ENCODE measurements around the gene BMP5. TPM values are rescaled to one million over a fixed set of nuclear protein-coding genes. Genes with fewer than 3 reads are reported as not detected.

The BMP5 gene
- total RNA-seq (2013) = 0.10 TPM
- polyA plus RNA-seq (not detected), polyA minus RNA-seq (not detected in 2 replicates), total RNA-seq (0 to 0.69 (median 0) reads per million in 11 experiments)

DNA sequence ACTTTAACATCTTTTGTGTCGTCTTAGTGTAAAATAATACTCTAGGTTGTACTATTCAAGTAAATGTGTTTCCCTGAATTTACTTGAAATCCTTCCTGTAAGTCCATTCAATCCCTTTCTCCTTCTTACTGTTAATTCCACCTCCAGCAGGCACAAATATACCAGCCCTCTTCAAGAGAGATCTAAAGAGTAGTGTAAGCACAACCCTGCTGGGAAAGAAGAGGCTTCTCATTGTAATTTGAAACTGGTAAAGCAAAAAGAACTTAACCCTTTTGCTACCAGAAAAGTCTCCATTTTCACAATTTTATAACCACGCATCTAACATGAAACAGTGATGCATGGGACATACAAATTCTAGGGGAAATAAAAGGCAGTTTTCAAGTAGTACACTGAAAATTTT lies at the start of gene BMP5:
Gene BMP5 (minus strand): TSS at position 191 of the 400 bp plus-strand sequence. CDS start 725 bp downstream, outside the sequence.
- no peak for DNase-seq
- no CpG with 5 or more reads among the region's 2 CpGs for WGBS (ENCODE audit: insufficient coverage)
- Mint-ChIP-seq H3K4me1 (no peaks in the 10 kb centered on the region), H3K36me3 (no peaks in the 10 kb centered on the region), H3K9me3 (no peaks in the 10 kb centered on the region), H3K27ac (no peak within 1 kb of the TSS), H3K27me3 (ENCODE audit: low read depth in 3 of 3) (no peaks in the 10 kb centered on the region), H3K4me3 (no peak within 1 kb of the TSS)
- Histone ChIP-seq H3K79me2 (ENCODE audit: insufficient read depth, low read length) (no peaks in the 10 kb centered on the region), H3K9me3 (replicated peaks in 1 of 2; ENCODE audit: control insufficient read depth in 1 of 2, insufficient read depth in 1 of 2, low read length in 2 of 2) (no peaks in the 10 kb centered on the region), H3K4me2 (replicated peaks; ENCODE audit: extremely low read depth, low read length, poor library complexity, severe bottlenecking) (no peak within 1 kb of the TSS), H3K27me3 (ENCODE audit: control insufficient read depth in 2 of 2, insufficient read depth in 2 of 2, low read length in 2 of 2) (no peaks in the 10 kb centered on the region), H3K4me3 (replicated peaks in 1 of 3; ENCODE audit: low read depth in 2 of 3, low read length in 3 of 3) (no peak within 1 kb of the TSS), H3K36me3 (replicated peaks in 1 of 2; ENCODE audit: control insufficient read depth in 1 of 2, insufficient read depth in 2 of 2, low read length in 2 of 2) (no peaks in the 10 kb centered on the region), H3K9ac (ENCODE audit: insufficient read depth, low read length, poor library complexity, severe bottlenecking) (no peak within 1 kb of the TSS), H2AFZ (ENCODE audit: insufficient read depth, low read depth, low read length, poor library complexity, severe bottlenecking) (no peak within 1 kb of the TSS), H4K20me1 (ENCODE audit: insufficient read depth, low read length) (no peaks in the 10 kb centered on the region), H3K27ac (ENCODE audit: low read depth in 1 of 2, low read length in 2 of 2) (no peak within 1 kb of the TSS), H3K4me1 (ENCODE audit: control insufficient read depth in 1 of 2, insufficient read depth in 2 of 2, low read length in 2 of 2) (no peaks in the 10 kb centered on the region)
- intact Hi-C loops (cut with micrococcal nuclease) = no loop called here
- TF ChIP-seq, protein P1, sequence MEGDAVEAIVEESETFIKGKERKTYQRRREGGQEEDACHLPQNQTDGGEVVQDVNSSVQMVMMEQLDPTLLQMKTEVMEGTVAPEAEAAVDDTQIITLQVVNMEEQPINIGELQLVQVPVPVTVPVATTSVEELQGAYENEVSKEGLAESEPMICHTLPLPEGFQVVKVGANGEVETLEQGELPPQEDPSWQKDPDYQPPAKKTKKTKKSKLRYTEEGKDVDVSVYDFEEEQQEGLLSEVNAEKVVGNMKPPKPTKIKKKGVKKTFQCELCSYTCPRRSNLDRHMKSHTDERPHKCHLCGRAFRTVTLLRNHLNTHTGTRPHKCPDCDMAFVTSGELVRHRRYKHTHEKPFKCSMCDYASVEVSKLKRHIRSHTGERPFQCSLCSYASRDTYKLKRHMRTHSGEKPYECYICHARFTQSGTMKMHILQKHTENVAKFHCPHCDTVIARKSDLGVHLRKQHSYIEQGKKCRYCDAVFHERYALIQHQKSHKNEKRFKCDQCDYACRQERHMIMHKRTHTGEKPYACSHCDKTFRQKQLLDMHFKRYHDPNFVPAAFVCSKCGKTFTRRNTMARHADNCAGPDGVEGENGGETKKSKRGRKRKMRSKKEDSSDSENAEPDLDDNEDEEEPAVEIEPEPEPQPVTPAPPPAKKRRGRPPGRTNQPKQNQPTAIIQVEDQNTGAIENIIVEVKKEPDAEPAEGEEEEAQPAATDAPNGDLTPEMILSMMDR (IDR thresholded peaks at IDR 0.05) = no peak

DNA sequence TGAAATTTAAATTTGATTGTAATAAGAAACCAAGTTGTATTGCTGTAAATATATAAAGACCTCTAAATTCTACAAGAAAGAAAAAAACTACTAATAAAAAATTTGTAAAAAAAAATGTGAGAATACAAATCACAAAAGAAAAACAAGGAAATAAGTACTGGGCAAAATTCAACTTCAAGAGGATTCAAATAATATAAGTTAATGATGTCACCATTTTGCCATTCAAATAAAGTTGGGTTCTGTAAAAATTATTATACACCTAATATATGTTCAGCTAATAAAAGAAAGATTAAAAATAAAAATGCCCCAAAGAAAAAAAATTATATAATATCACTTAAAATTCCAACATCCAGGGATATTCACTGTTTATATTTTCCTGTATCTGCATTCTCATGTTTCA lies 47.0 kb upstream of the BMP5 start:
- no peaks in the 10 kb centered on the region for H3K79me2 ChIP-seq (ENCODE audit: insufficient read depth, low read length)
- no peaks in the 10 kb centered on the region for H4K20me1 ChIP-seq (ENCODE audit: insufficient read depth, low read length)
- intact Hi-C loops (cut with micrococcal nuclease) = no loop called here
- no peaks in the 10 kb centered on the region for H3K36me3 Mint-ChIP-seq
- no peak for DNase-seq
- peaks cover 0 to 4% (median 0%) of the 10 kb centered on the region in 3 donors for H3K27me3 Mint-ChIP-seq (ENCODE audit: low read depth in 3 of 3)
- no peaks in the 10 kb centered on the region for H3K27me3 ChIP-seq (ENCODE audit: control insufficient read depth in 2 of 2, insufficient read depth in 2 of 2, low read length in 2 of 2)
- no peak overlapping the region for H2AFZ ChIP-seq (ENCODE audit: insufficient read depth, low read depth, low read length, poor library complexity, severe bottlenecking)
- TF ChIP-seq, protein P1 (IDR thresholded peaks at IDR 0.05) = no peak
- no peaks in the 10 kb centered on the region for H3K36me3 ChIP-seq (replicated peaks in 1 of 2; ENCODE audit: control insufficient read depth in 1 of 2, insufficient read depth in 2 of 2, low read length in 2 of 2)
- H3K9me3 ChIP-seq (replicated peaks in 1 of 2; ENCODE audit: control insufficient read depth in 1 of 2, insufficient read depth in 1 of 2, low read length in 2 of 2) = no peaks in the 10 kb centered on the region
- H3K4me3 Mint-ChIP-seq = no peak overlapping the region
- H3K4me1 ChIP-seq (ENCODE audit: control insufficient read depth in 1 of 2, insufficient read depth in 2 of 2, low read length in 2 of 2) = no peaks in the 10 kb centered on the region
- H3K4me1 Mint-ChIP-seq = peaks cover 2% of the 10 kb centered on the region
- H3K4me2 ChIP-seq (replicated peaks; ENCODE audit: extremely low read depth, low read length, poor library complexity, severe bottlenecking) = no peak overlapping the region
- no peak overlapping the region for H3K27ac Mint-ChIP-seq
- no peak overlapping the region for H3K9ac ChIP-seq (ENCODE audit: insufficient read depth, low read length, poor library complexity, severe bottlenecking)
- H3K27ac ChIP-seq (ENCODE audit: low read depth in 1 of 2, low read length in 2 of 2) = no peak overlapping the region
- H3K4me3 ChIP-seq (replicated peaks in 1 of 3; ENCODE audit: low read depth in 2 of 3, low read length in 3 of 3) = no peak overlapping the region
- H3K9me3 Mint-ChIP-seq = peaks cover 0 to 4% (median 0%) of the 10 kb centered on the region in 7 donors

Data from CD14-positive monocyte (primary cell).